HuH-7.5 (cell line): ENCODE results near the gene C19orf53.
"Not testable (repeated sequence)": the region's sequence is repeated elsewhere in the genome, so short reads cannot be mapped to it uniquely, and the experiment has no call there.

Source experiments
- DNase-seq: peaks from one replicate; pipeline ENCODE4 v3.0.0; 2011; ENCODE audit warnings: low spot score

The C19orf53 gene

GRCh38 chr19:13774217-13775191 lies at the start of gene C19orf53:
Gene C19orf53 (plus strand): TSS chr19:13774456. CDS start chr19:13774478, 22 bp downstream.
- peak; percentile 97 for DNase-seq

DNA sequence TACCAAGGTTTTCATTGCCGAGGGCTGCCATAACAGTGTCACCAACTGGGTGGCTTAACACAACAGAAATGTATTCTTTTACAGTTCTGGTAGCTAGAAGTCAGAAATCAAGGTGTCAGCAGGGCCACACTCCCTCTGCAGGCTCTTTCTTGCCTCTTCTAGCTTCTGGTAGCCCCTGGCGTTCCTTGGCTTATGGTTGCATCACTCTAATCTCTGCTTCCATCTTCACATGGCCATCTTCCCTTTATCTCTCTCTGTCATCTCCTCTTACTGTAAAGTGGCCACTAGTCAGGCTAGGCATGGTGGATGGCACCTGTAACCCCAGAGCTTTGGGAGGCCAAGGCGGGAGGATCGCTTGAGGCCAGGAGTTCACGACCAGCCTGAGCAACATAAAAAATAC lies 47.9 kb upstream of the C19orf53 start:
- no peak for DNase-seq

GRCh38 chr19:13727798-13728197 lies 46.5 kb upstream of the C19orf53 start:
- DNase-seq: no peak

- DNase-seq: no peak
Observed at GRCh38 chr19:13729859-13730258, 44.4 kb upstream of the C19orf53 start.

DNA sequence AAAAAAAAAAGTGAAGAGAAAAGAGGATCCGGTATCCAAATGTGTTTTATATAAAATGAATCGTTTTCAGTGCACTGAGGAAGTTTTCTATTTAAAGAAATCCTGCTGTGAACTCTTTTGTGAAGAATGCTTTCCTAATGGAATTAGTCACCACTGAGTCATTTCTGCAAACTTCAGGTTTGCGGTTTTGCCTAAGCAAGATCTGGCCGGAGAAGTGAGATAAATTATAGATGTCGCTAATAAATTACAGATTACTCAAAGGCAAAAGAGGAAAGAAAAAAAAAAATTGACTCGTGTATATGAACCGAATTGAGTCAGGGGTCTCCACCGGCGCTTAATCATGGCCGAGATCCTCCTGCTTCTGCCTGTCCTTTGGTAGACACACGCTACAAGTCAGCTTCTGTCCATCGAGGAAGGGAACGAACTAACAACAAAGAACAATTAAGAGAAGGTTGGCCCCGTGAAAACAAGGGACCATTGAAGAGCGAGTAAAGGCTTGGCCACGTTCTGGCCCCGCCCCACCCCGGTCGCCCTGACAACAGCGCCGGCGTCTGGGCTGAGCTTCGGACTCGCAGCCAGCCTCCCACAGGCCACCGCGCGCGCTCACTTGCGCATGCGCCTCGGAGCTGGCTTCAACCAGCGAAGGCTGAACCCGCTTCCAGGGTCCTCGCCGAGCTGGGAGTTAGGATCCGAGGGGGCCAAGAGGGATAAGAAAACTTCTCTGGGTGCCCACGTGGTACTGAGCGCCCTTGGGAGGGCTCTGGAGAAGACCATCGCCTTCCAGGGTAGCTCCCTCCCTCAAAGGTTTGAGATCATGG lies 42.9 kb upstream of the C19orf53 start:
- peak; percentile 94 for DNase-seq

DNA sequence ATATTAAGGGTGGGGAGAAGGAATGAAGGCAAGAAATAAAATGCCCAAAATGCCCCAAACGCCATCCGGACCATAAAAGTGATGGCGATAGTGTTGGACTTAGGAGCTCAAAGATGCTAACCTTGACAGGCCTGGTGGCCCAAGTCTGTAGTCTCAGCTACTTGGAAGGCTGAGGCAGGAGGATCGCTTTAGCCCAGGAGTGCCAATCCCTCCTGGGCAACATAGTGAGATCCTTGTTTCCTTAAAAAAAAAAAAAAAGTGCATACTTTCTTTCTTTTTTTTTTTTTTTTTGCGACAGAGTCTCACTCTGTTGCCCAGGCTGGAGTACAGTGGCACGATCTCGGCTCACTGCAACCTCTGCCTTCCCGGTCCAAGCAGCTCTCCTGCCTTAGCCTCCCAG lies 41.9 kb upstream of the C19orf53 start:
- no peak for DNase-seq

- no peak for DNase-seq
Observed at GRCh38 chr19:13734751-13735150, 39.5 kb upstream of the C19orf53 start.

GRCh38 chr19:13738073-13738472 lies 36.2 kb upstream of the C19orf53 start:
- no peak for DNase-seq

DNA sequence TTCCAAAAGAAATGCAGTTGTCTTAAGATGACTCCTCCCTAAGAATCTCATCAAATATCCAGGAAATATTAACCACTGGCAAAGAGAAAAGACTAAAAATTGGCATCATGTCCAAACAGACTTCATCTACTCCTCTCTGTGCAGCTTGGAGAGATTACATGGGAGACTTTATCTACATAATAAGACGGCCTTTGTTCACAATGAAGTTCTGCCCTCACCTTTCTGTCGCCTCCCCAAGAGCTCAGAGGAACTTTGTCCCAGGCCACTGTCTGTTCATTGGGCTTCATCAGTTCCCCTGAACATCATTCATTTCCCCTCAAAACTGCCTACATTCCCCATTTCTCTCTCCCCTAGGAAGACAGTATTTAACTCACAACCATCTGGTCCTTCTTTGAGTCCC lies 32.4 kb upstream of the C19orf53 start:
- DNase-seq: no peak

GRCh38 chr19:13742756-13743155 lies 31.5 kb upstream of the C19orf53 start:
- DNase-seq: no peak

DNA sequence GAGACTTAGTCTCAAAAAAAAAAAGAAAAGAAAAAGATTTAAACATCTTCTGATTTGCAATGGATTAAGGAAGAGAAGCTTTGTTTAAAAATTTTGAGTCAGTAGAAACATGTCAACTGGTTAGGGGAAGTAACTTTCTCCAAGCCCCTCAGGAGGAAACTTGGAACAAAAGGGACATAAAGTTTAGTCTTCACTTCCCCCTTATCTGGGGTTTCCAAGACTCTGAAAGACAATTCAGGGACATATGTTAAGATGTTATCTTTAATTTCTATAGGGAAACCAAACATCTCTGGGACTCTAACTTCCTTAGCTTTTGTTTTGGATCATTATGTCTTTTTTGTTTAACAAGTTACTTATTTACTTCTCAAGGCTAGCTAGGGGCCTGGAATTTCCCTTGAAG lies 30.1 kb upstream of the C19orf53 start:
- DNase-seq: no peak

- no peak for DNase-seq
Observed at GRCh38 chr19:13747098-13747453, 27.2 kb upstream of the C19orf53 start.

DNA sequence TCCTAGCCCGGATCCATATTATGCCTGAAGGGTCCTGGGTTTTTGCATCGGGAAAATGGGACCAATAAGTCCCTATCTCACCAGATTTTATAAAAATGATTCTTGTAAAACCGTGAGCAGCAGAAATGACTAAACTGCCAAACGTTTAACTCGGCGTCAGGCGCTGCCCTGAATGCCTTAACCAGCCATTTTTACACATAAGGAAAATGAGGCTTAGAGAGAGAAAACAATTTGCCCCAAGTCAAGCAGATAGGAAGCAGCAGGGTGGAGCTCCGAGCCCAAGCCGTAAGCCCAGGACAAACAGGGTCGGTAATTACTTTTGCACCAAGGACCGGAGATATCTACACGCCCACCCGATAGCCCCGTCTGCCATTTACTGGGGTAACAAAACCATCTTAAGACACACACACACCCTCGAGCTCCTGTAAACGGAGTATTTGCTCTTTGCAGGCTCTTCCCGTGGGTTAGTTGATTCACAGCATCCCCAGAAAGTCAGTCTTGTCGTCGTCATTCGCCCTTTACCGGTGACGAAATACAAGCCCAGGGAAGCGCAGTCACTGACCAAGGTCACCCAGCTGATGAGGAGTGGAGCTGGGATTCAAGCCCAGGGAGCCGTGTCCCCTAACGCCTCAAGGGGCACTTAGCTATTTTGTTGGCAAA lies 26.0 kb upstream of the C19orf53 start:
- peak; percentile 53 for DNase-seq

DNA sequence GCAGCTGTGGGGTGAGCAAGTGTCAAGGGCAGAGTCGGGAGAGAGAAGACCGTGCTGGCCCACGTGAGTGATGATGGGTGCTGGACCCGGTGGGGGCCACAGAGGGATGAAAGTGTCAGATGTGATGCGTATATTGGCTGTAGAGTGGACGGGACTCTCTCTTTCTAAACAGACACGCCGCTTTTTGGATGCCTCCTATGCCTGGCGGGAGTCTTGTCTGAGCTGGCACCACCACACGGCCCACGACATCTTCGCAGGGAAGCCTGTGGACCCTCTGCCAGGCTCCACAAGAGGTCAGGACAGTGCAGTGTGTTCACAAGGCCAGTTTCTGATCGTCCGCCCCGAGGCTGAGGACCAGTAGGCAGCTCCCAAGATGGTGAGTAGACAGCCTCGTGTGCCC lies 22.8 kb upstream of the C19orf53 start:
- no peak for DNase-seq

GRCh38 chr19:13753622-13754021 lies 20.6 kb upstream of the C19orf53 start:
- DNase-seq: not testable (repeated sequence)

DNA sequence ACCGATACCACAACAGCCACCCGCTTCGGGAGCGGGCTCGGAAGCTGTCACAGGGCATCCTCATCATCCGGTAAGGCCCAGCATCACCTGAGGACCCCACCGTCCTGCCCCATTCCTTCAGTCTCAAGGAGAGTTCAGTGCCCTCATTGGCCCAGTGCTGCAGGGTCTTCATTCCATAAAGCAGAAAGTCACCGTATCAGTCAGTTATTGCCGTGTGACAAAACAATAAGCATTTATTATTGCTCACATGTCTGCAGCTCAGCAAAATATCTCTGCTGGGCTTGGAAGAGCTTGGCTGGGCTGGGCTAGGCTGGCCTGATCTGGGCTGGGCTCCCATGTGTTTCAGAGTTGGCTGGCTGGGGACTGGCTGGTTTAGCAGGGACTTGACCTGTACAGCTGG lies 18.0 kb upstream of the C19orf53 start:
- no peak for DNase-seq

DNA sequence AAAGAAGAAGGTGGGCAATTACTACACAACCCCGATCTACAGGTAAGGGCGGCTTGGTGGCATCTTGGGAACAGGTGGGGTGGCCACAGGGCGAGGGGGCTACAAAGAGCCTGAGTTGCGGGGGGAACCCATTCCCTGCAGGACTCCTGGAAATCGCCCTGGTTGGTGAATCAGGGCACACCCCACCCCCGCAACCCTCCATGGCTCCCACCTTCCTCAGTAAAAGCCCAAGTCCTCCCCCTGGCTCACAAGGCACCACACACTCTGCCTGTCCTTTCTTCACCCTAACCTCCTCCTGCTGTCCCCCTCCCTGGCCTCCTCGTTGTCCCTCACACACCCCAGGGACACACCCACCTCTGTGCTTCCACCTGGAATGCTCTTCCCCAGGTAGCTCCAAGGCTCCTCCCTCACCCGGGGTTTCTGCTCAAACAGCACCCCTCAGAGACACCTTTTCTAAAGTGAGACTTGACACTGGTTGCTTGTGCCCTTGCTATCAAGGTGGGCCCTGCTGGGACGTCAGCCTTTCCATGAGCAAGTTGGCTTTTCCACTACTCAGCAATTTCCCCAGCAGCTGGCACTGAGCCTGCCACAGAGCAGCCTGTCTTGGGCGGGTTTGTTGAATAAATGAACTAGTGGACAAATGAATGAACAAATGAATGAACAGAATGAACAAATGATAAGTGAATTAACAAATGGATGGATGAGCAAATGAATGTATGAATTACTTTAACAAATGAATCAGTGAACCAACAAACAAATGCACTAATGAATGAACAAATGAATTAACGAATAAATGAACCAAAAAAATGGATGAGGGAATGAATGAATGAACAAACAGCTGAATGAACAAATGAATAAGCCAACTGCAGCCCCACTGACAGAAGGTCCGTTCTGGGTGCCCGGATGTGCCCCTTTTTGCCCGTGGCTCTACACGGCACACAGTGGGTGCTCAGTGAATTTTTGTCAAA lies 16.2 kb upstream of the C19orf53 start:
- DNase-seq: no peak

DNA sequence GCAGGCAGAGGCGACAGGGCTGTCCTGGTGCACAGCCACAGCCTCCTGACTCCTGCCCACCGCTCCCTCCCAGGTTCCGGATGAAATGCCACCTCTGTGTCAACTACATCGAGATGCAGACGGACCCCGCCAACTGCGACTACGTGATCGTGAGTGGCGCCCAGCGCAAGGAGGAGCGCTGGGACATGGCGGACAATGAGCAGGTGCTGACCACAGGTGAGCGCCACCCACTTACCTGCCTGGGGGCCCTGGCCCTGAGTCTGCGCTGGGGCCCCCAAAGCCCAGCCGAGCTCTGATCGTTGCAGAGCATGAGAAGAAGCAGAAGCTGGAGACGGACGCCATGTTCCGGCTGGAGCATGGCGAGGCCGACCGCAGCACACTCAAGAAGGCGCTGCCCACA lies 15.5 kb upstream of the C19orf53 start:
- no peak for DNase-seq

GRCh38 chr19:13761423-13761822 lies 12.8 kb upstream of the C19orf53 start:
- peak; percentile 46 for DNase-seq

- no peak for DNase-seq
Observed at GRCh38 chr19:13762635-13763235, 11.5 kb upstream of the C19orf53 start.

DNA sequence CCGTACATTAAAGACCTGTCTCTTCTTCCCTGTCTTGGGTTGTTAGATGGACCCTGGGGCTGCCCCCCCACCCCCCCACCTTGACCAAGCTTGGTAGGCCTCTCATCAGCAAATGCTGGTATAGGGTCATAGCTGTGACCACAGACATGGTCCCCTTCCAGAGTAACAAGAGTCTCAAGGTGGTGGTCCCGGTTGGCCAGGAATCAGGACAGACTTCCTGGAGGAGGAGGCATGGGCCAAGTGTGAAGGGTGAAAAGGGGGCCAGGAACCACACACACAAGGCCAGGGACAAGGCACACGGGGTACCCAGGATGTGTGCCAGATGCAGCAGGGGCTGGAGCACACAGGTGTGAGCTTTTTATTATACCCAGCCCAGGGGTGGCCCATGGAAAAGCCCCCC lies 11.0 kb upstream of the C19orf53 start:
- no peak for DNase-seq
